Tibial nerve (tissue), 3 donors: Measurements from ENCODE around the gene KMT2D.

Experiments used
- CTCF ChIP-seq, 5 experiments: fragments of 200-600 bp in 3 of 5; fragments of 450-650 bp in 2 of 5; sonication (generic) in 3 of 5; IDR thresholded peaks; one replicate each; pipeline ENCODE4 v1.5.1; 2016 to 2019; ENCODE audit warnings: antibody characterized with exemption in 5 of 5, mild to moderate bottlenecking in 3 of 5, moderate library complexity in 2 of 5
- POLR2A ChIP-seq, 2 donors: fragments of 450-650 bp; IDR thresholded peaks; one replicate each; pipeline ENCODE4 v1.6.1; 2017; ENCODE audit warnings: antibody characterized with exemption in 2 of 2, mild to moderate bottlenecking in 2 of 2, moderate library complexity in 2 of 2

DNA sequence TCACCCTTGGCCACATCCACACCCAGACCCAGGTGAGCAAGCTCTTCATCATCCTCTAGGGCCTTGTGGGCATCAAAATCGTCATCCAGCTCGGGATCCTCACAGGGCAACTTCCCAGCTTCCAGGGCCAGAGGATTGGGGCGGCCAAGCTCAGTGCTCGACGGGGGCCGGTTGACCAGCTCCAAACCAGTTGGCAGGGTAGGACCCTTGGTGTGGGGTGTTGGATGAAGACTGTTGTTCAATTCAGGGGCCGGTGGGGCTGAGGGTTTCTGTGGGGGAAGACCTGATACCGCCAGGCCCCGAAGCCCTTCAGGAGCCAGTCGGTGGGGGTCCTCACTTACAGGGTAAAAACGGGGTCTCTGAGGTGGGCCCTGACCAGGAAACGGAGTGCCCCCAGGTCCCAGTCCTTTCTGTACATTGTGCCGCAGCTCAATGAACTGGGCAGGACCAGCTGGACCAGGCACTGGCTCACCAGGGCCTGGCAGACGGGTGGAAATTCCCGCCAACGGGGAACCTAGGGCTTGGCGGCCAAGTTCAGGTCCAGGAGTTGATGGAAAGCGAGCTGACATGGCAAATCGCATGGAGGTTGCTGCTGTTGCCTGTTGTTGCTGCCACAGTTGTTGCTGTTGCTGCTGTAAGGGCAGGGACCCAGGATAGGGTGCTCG, 22.2 kb downstream of the KMT2D start:
- no peak for TF ChIP-seq CTCF (IDR thresholded peaks at IDR 0.05)
- TF ChIP-seq POLR2A (IDR thresholded peaks at IDR 0.05), result no peak
